22Rv1 (cell line): ENCODE data around the gene WDFY3.
"Not testable (repeated sequence)": the region's sequence is repeated elsewhere in the genome, so short reads cannot be mapped to it uniquely, and the experiment has no call there.

Experiments
- H3K27ac ChIP-seq: fragments of 450-650 bp; 2 replicates; pipeline ENCODE4 v1.5.1; 2017
- CTCF ChIP-seq: fragments of 450-650 bp; IDR thresholded peaks from 2 replicates; pipeline ENCODE4 v1.5.1; 2017; ENCODE audit warnings: mild to moderate bottlenecking
- ZFX ChIP-seq: fragments of 450-650 bp; IDR thresholded peaks from 2 replicates; pipeline ENCODE4 v1.6.1; 2017; ENCODE audit warnings: antibody characterized with exemption, borderline replicate concordance

WDFY3 gene

GRCh38 chr4:84689197-84689596 lies 277.3 kb downstream of the WDFY3 start:
- H3K27ac ChIP-seq = no peak overlapping the region
- TF ChIP-seq CTCF = no peak
- no peak for TF ChIP-seq ZFX

- H3K27ac ChIP-seq = no peak overlapping the region
- TF ChIP-seq CTCF (no peak), ZFX (no peak)
These were observed 277.9 kb downstream of the WDFY3 start for GRCh38 chr4:84688605-84689004.

- H3K27ac ChIP-seq = no peak overlapping the region
- TF ChIP-seq CTCF (no peak), ZFX (no peak)
These were observed 281.4 kb downstream of the WDFY3 start for GRCh38 chr4:84685105-84685504.

GRCh38 chr4:84684361-84684760 lies 282.1 kb downstream of the WDFY3 start:
- no peak for TF ChIP-seq CTCF
- TF ChIP-seq ZFX = no peak
- H3K27ac ChIP-seq = no peak overlapping the region

- TF ChIP-seq ZFX (no peak), CTCF (no peak)
- H3K27ac ChIP-seq = no peak overlapping the region
These were observed 283.2 kb downstream of the WDFY3 start for GRCh38 chr4:84683064-84683850.

GRCh38 chr4:84682661-84683060 lies 283.8 kb downstream of the WDFY3 start:
- H3K27ac ChIP-seq = not testable (repeated sequence)

GRCh38 chr4:84681486-84682274 lies 284.8 kb downstream of the WDFY3 start:
- TF ChIP-seq ZFX = no peak
- TF ChIP-seq CTCF = no peak
- H3K27ac ChIP-seq = no peak overlapping the region
